Cardiac fibroblast (primary cell): ENCODE data around the gene LMAN1.

Experiments used
- DNase-seq, 2 donors: peaks; one replicate each; pipeline versions ENCODE4 v3.0.0 to v3.0.0-alpha.2; 2010; ENCODE audit warnings: low read depth in 2 of 2
- H3K4me3 ChIP-seq, 2 donors: replicated peaks in 1 of 2; 1 replicate in 1 of 2; 2 replicates in 1 of 2; pipeline ENCODE4 v1.5.1; 2011; ENCODE audit warnings: low read depth in 2 of 2, low read length in 2 of 2, mild to moderate bottlenecking in 2 of 2, moderate library complexity in 1 of 2
- TF ChIP-seq, protein P1 (sequence below): IDR thresholded peaks from one replicate; pipeline ENCODE4 v1.5.1; 2011; ENCODE audit warnings: low read depth, mild to moderate bottlenecking, low read length, inconsistent platforms

Gene LMAN1

DNA sequence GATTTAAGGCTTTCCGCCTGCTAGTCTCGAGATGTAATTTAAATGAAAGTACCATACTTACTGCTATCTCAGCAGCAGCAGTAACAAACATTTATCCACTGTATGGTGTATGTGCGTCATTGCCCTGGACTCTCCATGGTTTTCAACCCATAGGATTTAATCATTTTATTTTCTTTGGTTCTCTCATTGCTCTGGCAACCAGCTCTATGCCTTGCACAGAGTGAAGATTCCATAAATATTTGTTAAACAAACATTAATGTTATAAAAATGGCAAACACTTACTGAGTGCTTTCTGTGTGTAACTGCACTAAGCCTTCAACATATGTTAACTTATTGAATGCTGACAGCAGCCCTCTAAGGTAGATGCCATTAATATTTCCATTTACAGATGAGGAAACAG lies 1.3 kb upstream of the LMAN1 start:
- H3K4me3 ChIP-seq, result no peak overlapping the region
- no peak for DNase-seq
- TF ChIP-seq, protein P1, sequence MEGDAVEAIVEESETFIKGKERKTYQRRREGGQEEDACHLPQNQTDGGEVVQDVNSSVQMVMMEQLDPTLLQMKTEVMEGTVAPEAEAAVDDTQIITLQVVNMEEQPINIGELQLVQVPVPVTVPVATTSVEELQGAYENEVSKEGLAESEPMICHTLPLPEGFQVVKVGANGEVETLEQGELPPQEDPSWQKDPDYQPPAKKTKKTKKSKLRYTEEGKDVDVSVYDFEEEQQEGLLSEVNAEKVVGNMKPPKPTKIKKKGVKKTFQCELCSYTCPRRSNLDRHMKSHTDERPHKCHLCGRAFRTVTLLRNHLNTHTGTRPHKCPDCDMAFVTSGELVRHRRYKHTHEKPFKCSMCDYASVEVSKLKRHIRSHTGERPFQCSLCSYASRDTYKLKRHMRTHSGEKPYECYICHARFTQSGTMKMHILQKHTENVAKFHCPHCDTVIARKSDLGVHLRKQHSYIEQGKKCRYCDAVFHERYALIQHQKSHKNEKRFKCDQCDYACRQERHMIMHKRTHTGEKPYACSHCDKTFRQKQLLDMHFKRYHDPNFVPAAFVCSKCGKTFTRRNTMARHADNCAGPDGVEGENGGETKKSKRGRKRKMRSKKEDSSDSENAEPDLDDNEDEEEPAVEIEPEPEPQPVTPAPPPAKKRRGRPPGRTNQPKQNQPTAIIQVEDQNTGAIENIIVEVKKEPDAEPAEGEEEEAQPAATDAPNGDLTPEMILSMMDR, result no peak

DNA sequence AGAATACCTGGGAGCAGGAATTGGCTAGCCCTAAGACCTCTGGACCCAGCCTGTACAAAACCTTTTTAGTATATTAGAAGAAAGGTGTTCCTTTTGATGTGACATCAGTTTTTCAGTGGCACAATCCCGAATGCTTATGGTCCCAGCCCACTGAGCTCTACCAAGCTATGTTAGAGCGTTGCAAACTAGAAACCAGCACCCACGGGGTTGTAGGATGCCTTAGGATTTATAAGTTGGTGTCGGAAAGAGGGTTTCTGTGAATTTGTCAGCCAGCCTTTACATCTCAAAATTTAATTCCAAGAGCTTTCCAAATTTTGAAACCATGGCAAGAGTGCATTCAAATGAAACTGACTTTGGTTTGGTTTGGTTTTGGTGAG lies 499 bp upstream of the LMAN1 start:
- H3K4me3 ChIP-seq, result peak overlapping the region; percentile 32 to 95
- no peak for DNase-seq
- TF ChIP-seq, protein P1, result no peak

DNA sequence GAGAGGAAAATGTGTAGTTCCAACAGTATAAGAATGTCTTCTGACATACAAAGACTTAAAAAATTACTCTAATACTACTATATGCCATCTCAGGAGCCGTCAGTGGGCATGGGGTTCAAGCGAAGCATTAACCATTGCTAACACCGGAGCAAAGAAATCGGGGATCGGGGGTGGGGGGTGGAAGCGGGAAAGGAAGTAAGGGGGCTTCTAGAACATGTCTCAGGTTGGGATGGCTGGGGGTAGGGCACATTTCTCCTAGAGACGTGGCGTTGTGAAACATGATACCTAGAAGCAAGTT lies 702 bp downstream of the LMAN1 start:
- H3K4me3 ChIP-seq, result peak overlapping the region; percentile 95 to 98
- TF ChIP-seq, protein P1, result no peak
- DNase-seq, result peak; percentile 53 to 65

DNA sequence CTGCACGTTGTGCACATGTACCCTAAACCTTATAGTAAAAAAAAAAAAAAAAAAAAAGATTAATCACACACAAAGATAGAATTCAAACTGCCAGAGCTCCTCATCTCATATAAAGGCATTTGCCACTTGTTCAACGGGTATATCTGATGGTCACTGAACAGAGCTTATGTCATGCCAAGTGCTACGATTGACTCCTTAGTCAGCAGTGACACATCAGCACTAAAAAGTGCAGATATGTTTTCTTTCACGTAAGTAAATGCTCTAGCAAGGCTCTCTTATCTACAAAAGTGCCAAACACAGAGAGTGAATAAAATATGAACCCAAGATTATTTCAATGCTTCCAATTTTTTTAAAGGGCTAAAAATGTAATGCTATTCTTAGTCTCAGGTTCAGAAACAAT lies 1.1 kb downstream of the LMAN1 start:
- TF ChIP-seq, protein P1, result no peak
- peak; percentile 63 to 86 for DNase-seq
- peak overlapping the region; percentile 95 to 98 for H3K4me3 ChIP-seq

DNA sequence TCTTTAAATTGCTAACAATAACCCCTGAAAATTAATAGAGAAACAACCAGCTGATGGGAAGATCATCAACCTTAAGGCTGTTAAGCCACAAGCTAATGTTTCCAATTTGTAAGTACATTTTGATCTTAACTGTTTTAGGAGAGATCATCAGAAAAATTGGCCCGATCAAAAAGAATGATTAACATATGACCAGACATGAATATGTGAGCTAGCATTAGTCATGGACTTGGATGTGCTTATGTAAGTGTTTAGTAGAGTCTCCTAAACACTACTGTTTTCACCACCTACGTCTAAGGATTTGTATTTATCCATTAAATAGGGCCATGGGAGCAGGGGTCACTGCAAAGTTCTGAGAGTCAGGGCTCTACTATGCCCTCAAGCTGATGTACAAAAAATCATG lies 4.3 kb downstream of the LMAN1 start:
- TF ChIP-seq, protein P1, result no peak
- no peak overlapping the region for H3K4me3 ChIP-seq
- DNase-seq, result peak in 1 of 2 donors; percentile 39

DNA sequence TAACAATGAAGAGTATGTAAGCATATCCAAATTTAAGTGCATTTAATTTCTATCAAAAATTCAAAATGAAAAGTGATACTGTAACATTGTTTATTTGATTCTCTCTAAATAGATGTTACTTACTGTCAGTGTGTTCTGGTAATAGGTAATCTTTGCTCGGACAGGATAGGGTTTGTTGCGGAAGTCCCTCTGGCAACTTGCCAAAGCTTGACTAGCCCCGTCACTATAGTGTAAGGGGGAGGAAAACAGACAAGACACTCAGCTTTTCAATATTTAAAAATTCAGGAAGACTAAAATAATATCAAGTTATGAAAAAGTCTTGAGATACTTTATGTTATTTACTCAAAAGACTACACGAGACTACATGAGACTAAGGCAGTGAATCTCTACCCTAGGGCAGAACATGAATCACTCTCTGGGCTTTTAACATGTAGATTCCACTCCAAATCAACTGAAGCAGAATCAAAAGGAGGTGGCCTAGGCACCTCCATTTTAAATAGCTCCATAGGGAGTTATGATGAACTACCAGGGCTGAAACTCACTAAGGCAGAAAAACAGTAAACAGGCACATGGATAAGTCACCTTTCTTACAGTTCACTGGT lies 5.9 kb downstream of the LMAN1 start:
- no peak overlapping the region for H3K4me3 ChIP-seq
- peak; percentile 8 to 25 for DNase-seq
- TF ChIP-seq, protein P1, result no peak

DNA sequence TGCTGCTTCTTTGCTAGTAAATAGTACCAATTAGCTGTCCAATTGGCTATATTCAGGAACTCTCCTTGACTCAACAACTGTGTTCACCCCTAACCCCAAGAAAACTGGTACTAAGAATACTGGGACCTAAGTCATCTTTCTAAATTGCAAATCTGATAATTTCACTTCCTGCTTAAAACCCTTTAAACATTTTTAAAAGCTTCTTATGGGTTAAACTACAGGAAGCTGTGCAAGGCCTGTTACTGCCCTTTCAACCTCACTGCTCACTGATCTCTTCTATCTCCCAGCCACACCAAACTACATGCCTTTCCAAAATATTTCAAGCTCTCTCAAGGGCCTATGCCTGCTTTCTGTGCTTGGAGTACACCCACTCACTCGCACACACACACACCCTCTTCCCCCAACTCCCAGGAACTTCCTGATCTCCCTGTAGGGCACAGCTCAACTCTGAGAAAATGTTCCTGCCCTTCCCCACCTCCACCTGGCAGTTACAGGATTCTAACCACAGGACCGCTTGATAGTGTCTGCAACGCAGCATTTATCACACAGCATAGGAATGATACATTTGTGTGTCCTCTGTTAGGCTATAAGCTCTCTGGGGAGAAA lies 6.7 kb downstream of the LMAN1 start:
- TF ChIP-seq, protein P1, result no peak
- no peak overlapping the region for H3K4me3 ChIP-seq
- no peak for DNase-seq
